Measurements from ENCODE around the gene KLF16. TPM values are rescaled to one million over a fixed set of nuclear protein-coding genes. Genes with fewer than 3 reads are reported as not detected.
A peak's percentile ranks its signal among the peaks of the same experiment; 100 is the strongest.

Gene KLF16
- total and polyA plus RNA-seq, 11 donors = 2.9 to 19.7 (median 9.2) TPM

- Histone ChIP-seq H3K4me3 (peak overlapping the region in 10 of 12 donors; percentile 0 to 100 (median 90)), H3K27me3 (no peaks in the 10 kb centered on the region), H3K4me1 (peaks cover 11 to 58% (median 41%) of the 10 kb centered on the region in 12 donors), H3K36me3 (peaks cover 0 to 21% (median 10%) of the 10 kb centered on the region in 9 donors), H3K27ac (peak overlapping the region; percentile 87 to 98 (median 94)), H3K9me3 (no peaks in the 10 kb centered on the region)
- ATAC-seq = peak; percentile 36 to 61 (median 46)
- 7 to 25% (median 22%) methylated on average over 23 to 29 of the region's 29 CpGs for WGBS, 4 donors
- peak in 4 of 5 donors; percentile 72 to 84 (median 78) for DNase-seq
- TF ChIP-seq CTCF (IDR thresholded peaks at IDR 0.05) (no peak), POLR2A (IDR thresholded peaks at IDR 0.05) (no peak)
- intact Hi-C loops (cut with DNase I) = no loop called here
These were observed 10.4 kb upstream of the KLF16 start for GRCh38 chr19:1873524-1874473.

- Histone ChIP-seq H3K4me1 (peaks cover 11 to 53% (median 41%) of the 10 kb centered on the region in 12 donors), H3K36me3 (peaks cover 0 to 17% (median 10%) of the 10 kb centered on the region in 9 donors), H3K27ac (peak overlapping the region; percentile 87 to 98 (median 94)), H3K4me3 (peak overlapping the region in 10 of 12 donors; percentile 0 to 100 (median 90)), H3K27me3 (no peaks in the 10 kb centered on the region), H3K9me3 (no peaks in the 10 kb centered on the region)
- peak in 2 of 4 donors; percentile 3 to 5 for ATAC-seq
- no peak for DNase-seq
- intact Hi-C loops (cut with DNase I) = no loop called here
- WGBS, 4 donors = 64 to 78% (median 70%) methylated on average over 9 to 25 of the region's 25 CpGs
- TF ChIP-seq CTCF (IDR thresholded peaks at IDR 0.05) = no peak
- no peak for TF ChIP-seq POLR2A (IDR thresholded peaks at IDR 0.05)
These were observed 9.6 kb upstream of the KLF16 start for GRCh38 chr19:1872807-1873523.

- Histone ChIP-seq H3K4me3 (no peak overlapping the region), H3K4me1 (peaks cover 9 to 50% (median 39%) of the 10 kb centered on the region in 12 donors), H3K27me3 (no peaks in the 10 kb centered on the region), H3K36me3 (peaks cover 0 to 16% (median 10%) of the 10 kb centered on the region in 9 donors), H3K9me3 (no peaks in the 10 kb centered on the region), H3K27ac (peak overlapping the region in 1 of 12 donors; percentile 92)
- intact Hi-C loops (cut with DNase I) = no loop called here
- ATAC-seq (no peak), DNase-seq (no peak)
- 89 to 95% (median 93%) methylated on average over 7 to 13 of the region's 13 CpGs for WGBS, 4 donors
- TF ChIP-seq CTCF (IDR thresholded peaks at IDR 0.05) = no peak
- no peak for TF ChIP-seq POLR2A (IDR thresholded peaks at IDR 0.05)
These were observed 8.3 kb upstream of the KLF16 start for GRCh38 chr19:1871630-1872029.
